Mammary epithelial cell (primary cell): ENCODE results near the gene IQSEC1.

ENCODE experiments used
- CTCF ChIP-seq, 2 donors: IDR thresholded peaks in 1 of 2; conservative IDR thresholded peaks in 1 of 2; 2 replicates each; pipeline ENCODE4 v1.5.1; 2011 to 2012; ENCODE audit warnings: inconsistent platforms in 2 of 2, low read length in 2 of 2, mild to moderate bottlenecking in 2 of 2, control low read depth in 1 of 2, low read depth in 1 of 2; ENCODE audit not compliant: insufficient read depth in 1 of 2; ENCODE audit errors: extremely low read depth in 1 of 2
- EZH2 ChIP-seq: IDR thresholded peaks from 2 replicates; pipeline ENCODE4 v1.6.1; 2012; ENCODE audit warnings: low read length, inconsistent platforms, borderline replicate concordance

GRCh38 chr3:13072239-13072599 is 1.0 kb downstream of the IQSEC1 start:
- TF ChIP-seq EZH2 (no peak), CTCF (conservative IDR thresholded peaks at IDR 0.05 in 1 of 2, IDR thresholded peaks at IDR 0.05 in 1 of 2; ENCODE audit: extremely low read depth in 1 of 2, insufficient read depth in 1 of 2, low read depth in 1 of 2, low read length in 2 of 2) (no peak)
